WERI-Rb-1 (cell line): ENCODE measurements around the gene INTS11.
A peak's percentile ranks its signal among the peaks of the same experiment; 100 is the strongest.

Source experiments
- DNase-seq: peaks from one replicate; pipeline ENCODE4 v3.0.0-alpha.2; 2020
- H3K27ac ChIP-seq: fragments of 250-450 bp; sonication (Bioruptor Pico); 2 replicates; pipeline ENCODE4 v1.5.1; 2020; ENCODE audit warnings: mild to moderate bottlenecking, moderate library complexity
- H3K27me3 ChIP-seq: fragments of 250-450 bp; sonication (Bioruptor Pico); 2 replicates; pipeline ENCODE4 v1.5.1; 2021; ENCODE audit warnings: mild to moderate bottlenecking, low read depth, moderate library complexity; ENCODE audit not compliant: insufficient read depth, severe bottlenecking
- H3K36me3 ChIP-seq: fragments of 250-450 bp; sonication (Bioruptor Pico); 2 replicates; pipeline ENCODE4 v1.5.1; 2020; ENCODE audit warnings: mild to moderate bottlenecking, moderate library complexity
- H3K4me3 ChIP-seq: 2 replicates; pipeline ENCODE4 v1.5.1; 2011; ENCODE audit warnings: low read depth, mild to moderate bottlenecking, control low read depth, low read length
- H3K9me3 ChIP-seq: fragments of 250-450 bp; sonication (Bioruptor Pico); 2 replicates; pipeline ENCODE4 v1.5.1; 2021; ENCODE audit warnings: mild to moderate bottlenecking, moderate library complexity; ENCODE audit not compliant: severe bottlenecking
- TF ChIP-seq, protein P1 (sequence below): IDR thresholded peaks from 2 replicates; pipeline ENCODE4 v1.5.1; 2011; ENCODE audit warnings: low read depth, mild to moderate bottlenecking, control low read depth, inconsistent platforms, low read length

Gene INTS11

GRCh38 chr1:1306661-1307260 lies 17.7 kb downstream of the INTS11 start:
- no peaks in the 10 kb centered on the region for H3K27me3 ChIP-seq
- H3K9me3 ChIP-seq, result no peaks in the 10 kb centered on the region
- peak overlapping the region; percentile 99 for H3K27ac ChIP-seq
- no peak for DNase-seq
- peak overlapping the region; percentile 97 for H3K4me3 ChIP-seq
- H3K36me3 ChIP-seq, result peaks cover 37% of the 10 kb centered on the region
- TF ChIP-seq, protein P1, sequence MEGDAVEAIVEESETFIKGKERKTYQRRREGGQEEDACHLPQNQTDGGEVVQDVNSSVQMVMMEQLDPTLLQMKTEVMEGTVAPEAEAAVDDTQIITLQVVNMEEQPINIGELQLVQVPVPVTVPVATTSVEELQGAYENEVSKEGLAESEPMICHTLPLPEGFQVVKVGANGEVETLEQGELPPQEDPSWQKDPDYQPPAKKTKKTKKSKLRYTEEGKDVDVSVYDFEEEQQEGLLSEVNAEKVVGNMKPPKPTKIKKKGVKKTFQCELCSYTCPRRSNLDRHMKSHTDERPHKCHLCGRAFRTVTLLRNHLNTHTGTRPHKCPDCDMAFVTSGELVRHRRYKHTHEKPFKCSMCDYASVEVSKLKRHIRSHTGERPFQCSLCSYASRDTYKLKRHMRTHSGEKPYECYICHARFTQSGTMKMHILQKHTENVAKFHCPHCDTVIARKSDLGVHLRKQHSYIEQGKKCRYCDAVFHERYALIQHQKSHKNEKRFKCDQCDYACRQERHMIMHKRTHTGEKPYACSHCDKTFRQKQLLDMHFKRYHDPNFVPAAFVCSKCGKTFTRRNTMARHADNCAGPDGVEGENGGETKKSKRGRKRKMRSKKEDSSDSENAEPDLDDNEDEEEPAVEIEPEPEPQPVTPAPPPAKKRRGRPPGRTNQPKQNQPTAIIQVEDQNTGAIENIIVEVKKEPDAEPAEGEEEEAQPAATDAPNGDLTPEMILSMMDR, result no peak

DNA sequence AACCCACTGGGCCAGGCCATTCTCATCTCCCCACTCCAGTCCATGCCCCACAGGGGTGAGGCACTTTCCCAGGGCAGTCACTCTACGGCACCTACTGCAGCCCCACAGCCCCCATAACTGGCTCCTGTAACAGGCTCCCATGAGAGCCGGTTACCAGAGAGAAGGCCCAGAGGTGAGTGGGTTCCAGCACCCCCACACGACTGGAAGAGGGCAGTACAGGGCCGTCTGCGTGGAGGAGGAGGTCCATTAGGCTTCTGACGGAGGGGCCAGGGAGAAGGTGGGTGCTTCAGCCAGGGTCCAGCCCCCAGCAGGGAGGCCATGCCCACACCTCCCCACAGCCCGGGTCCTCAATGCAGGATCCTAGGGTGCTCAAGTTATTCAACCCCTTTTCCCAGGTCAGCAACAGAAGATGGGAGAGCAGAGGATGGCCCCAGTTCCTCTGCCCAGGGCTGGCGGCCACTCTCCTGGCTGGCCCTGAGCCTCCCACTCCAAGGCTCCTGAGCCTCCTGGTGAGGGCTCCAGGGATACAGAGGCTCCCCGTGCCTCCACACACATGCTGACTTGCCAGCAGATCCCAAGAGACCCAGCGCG lies 18.3 kb downstream of the INTS11 start:
- peak; percentile 71 for DNase-seq
- peaks cover 31% of the 10 kb centered on the region for H3K36me3 ChIP-seq
- no peaks in the 10 kb centered on the region for H3K27me3 ChIP-seq
- H3K9me3 ChIP-seq, result no peaks in the 10 kb centered on the region
- peak overlapping the region; percentile 99 for H3K27ac ChIP-seq
- TF ChIP-seq, protein P1, result peak; percentile 52
- H3K4me3 ChIP-seq, result peak overlapping the region; percentile 97

DNA sequence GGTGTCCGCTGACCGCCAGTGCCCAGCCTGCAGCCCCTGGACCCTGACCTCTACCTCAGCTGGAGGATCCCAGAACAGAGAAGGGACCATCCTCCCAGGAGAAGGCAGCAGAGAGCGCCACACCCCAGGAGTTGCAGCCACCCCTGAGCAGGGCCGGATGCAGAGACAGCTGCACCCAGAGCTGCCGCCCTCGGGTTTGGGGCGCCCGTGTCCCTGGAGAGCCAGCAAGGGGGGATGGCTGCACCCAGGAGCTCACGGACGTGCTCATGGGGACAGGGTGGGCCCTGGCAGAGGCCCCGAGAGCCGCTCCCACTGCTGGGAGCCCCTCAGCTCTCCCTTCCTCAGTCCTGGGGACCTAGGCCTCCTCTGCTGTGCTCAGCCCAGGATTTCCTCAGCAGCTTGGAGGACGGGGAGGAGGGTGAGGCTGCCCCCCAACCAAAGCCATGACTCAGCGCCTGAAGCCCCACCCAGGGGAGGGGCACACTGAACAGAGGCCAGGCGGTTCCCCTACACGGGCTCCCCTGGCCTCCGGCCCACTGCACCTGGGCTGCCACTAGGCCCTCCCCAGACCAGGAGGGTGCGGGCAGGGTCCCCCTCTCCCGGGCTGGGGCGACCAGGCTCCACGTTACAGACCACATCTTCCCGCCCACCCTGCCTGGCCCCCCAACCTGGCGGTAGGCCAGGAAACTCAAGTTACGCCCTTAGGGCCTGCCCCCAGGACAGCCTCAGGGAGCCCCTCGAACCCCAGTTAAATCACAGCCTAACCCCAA lies 19.0 kb downstream of the INTS11 start:
- peak overlapping the region; percentile 97 for H3K4me3 ChIP-seq
- TF ChIP-seq, protein P1, result no peak
- H3K27me3 ChIP-seq, result no peaks in the 10 kb centered on the region
- H3K36me3 ChIP-seq, result peaks cover 28% of the 10 kb centered on the region
- peak overlapping the region; percentile 99 for H3K27ac ChIP-seq
- DNase-seq, result peak; percentile 92
- no peaks in the 10 kb centered on the region for H3K9me3 ChIP-seq

GRCh38 chr1:1304331-1305299 lies 19.8 kb downstream of the INTS11 start:
- peaks cover 28% of the 10 kb centered on the region for H3K36me3 ChIP-seq
- peak; percentile 97 for DNase-seq
- H3K27ac ChIP-seq, result peak overlapping the region; percentile 99
- TF ChIP-seq, protein P1, result 0 out of 2 replicates have a peak, but pooled peaks have one; percentile 5
- H3K9me3 ChIP-seq, result no peaks in the 10 kb centered on the region
- peak overlapping the region; percentile 97 for H3K4me3 ChIP-seq
- H3K27me3 ChIP-seq, result no peaks in the 10 kb centered on the region

DNA sequence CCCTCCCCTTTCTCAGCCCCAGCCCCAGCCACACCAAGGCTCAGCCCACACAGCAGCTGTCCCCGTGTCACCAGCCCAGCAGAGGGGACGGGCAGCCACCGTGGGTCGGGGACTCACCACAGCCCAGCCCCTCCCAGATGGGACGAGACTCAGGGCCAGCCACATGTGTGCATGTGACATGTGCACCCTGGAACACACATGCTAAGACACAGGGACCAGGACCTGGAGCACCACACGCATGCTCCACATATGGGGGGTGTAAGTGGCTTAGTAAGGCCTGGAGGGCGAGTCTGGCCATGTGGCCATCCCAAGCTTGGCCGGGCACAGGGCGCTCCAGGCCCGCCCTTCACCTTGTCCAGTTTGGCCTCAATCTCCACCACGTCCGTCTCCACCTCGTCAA lies 20.7 kb downstream of the INTS11 start:
- H3K27ac ChIP-seq, result peak overlapping the region; percentile 99
- DNase-seq, result peak; percentile 71
- peak overlapping the region; percentile 97 for H3K4me3 ChIP-seq
- H3K27me3 ChIP-seq, result no peaks in the 10 kb centered on the region
- peaks cover 24% of the 10 kb centered on the region for H3K36me3 ChIP-seq
- no peaks in the 10 kb centered on the region for H3K9me3 ChIP-seq
- TF ChIP-seq, protein P1, result no peak
